HFF-Myc (cell line): ENCODE data around the gene MBNL3.

ENCODE experiments used
- DNase-seq: peaks from one replicate; pipeline ENCODE4 v3.0.0-alpha.2; 2011; ENCODE audit warnings: low read depth; ENCODE audit errors: extremely low read depth
- H3K4me3 ChIP-seq: replicated peaks from 2 replicates; pipeline ENCODE4 v1.5.1; 2011; ENCODE audit warnings: low read depth, mild to moderate bottlenecking, control low read depth, low read length
- CTCF ChIP-seq: IDR thresholded peaks from 2 replicates; pipeline ENCODE4 v1.5.1; 2012; ENCODE audit warnings: mild to moderate bottlenecking, low read depth, low read length, control low read depth; ENCODE audit errors: missing control alignments

Gene MBNL3

GRCh38 chrX:132518401-132518800 is 29.6 kb upstream of the MBNL3 start:
- no peak for TF ChIP-seq CTCF

GRCh38 chrX:132508834-132509233 is 20.0 kb upstream of the MBNL3 start:
- no peak for DNase-seq
- TF ChIP-seq CTCF, result no peak

More at GRCh38 chrX:132518401-132518800, 29.6 kb upstream of the MBNL3 start:
- no peak overlapping the region for H3K4me3 ChIP-seq
- no peak for DNase-seq

GRCh38 chrX:132505116-132505515 is 16.3 kb upstream of the MBNL3 start:
- no peak overlapping the region for H3K4me3 ChIP-seq
- no peak for TF ChIP-seq CTCF
- DNase-seq, result no peak

More at GRCh38 chrX:132508834-132509233, 20.0 kb upstream of the MBNL3 start:
- no peak overlapping the region for H3K4me3 ChIP-seq

GRCh38 chrX:132504417-132504816 is 15.6 kb upstream of the MBNL3 start:
- no peak overlapping the region for H3K4me3 ChIP-seq
- no peak for TF ChIP-seq CTCF
- no peak for DNase-seq

- H3K4me3 ChIP-seq, result no peak overlapping the region
- TF ChIP-seq CTCF, result no peak
- no peak for DNase-seq
Observed at GRCh38 chrX:132501606-132502005, 12.8 kb upstream of the MBNL3 start.

GRCh38 chrX:132497432-132497831 is 8.6 kb upstream of the MBNL3 start:
- no peak for DNase-seq
- no peak for TF ChIP-seq CTCF
- H3K4me3 ChIP-seq, result no peak overlapping the region

- DNase-seq, result no peak
- TF ChIP-seq CTCF, result no peak
- H3K4me3 ChIP-seq, result no peak overlapping the region
Observed at GRCh38 chrX:132493095-132493494, 4.3 kb upstream of the MBNL3 start.
